Right hindlimb (tissue), 1 donor: Measurements from ENCODE around the gene ARL11.
"Not testable (repeated sequence)": the region's sequence is repeated elsewhere in the genome, so short reads cannot be mapped to it uniquely, and the experiment has no call there.

Source experiments
- DNase-seq: peaks from one replicate; pipeline ENCODE4 v3.0.0-alpha.2; 2018

The ARL11 gene

DNA sequence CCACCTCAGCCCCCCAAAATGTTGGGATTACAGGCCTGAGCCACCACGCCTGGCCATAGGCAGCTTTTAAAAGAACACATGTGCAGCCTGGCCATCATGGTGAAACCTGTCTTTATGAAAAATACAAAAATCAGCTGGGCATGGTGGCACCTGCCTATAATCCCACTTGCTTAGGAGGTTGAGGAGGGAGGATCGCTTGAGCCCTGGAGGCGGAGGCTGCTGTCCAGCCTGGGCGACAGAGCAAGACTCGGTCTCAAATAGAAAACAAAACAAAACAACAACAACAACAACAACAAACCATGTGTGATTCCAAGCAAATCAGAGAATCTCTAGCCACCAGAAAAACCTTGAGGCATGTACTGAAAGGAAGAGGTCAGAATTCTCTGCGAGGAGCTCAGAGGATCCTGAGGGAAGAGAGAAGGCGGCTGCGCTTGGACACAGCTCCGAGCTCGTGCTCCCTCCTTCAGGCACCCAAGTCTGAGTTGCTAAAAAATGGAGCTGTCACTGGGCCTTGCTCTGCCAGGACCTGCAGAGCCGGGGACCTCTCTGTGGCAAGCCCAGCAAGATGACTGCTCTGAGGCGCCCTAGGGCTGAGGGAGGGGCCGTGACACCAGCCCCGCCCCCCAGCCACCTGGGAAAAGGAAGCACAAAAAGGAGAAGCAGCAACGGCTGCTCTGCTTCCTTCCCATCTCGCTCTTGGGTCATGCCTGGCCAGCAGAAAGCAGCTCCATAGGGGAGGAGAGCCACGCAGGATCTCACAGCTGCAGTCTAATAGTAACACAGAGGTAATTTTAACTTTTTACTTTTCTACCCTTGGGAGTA lies at the start of gene ARL11:
Gene ARL11 (plus strand): TSS at position 677 of the 822 bp plus-strand sequence. CDS start 1,941 bp downstream, outside the sequence.
- DNase-seq = peak; percentile 58

DNA sequence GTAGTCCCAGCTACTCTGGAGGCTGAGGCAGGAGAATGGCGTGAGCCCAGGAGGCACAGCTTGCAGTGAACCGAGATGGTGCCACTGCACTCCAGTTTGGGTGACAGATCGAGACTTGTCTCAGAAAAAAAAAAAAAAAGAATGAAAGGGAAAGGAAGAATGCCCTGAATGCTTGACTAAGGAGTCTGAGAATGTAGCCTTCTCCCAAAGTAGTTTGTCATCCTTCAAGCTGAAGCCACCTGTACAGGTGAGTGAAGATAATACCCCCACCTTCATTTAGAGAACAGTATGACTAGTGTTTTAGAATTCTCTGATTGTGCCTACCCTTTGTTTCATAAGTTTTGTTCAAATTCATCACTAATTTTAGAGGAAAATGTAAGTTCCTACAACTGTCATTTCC lies 48.8 kb upstream of the ARL11 start:
- DNase-seq = no peak

DNA sequence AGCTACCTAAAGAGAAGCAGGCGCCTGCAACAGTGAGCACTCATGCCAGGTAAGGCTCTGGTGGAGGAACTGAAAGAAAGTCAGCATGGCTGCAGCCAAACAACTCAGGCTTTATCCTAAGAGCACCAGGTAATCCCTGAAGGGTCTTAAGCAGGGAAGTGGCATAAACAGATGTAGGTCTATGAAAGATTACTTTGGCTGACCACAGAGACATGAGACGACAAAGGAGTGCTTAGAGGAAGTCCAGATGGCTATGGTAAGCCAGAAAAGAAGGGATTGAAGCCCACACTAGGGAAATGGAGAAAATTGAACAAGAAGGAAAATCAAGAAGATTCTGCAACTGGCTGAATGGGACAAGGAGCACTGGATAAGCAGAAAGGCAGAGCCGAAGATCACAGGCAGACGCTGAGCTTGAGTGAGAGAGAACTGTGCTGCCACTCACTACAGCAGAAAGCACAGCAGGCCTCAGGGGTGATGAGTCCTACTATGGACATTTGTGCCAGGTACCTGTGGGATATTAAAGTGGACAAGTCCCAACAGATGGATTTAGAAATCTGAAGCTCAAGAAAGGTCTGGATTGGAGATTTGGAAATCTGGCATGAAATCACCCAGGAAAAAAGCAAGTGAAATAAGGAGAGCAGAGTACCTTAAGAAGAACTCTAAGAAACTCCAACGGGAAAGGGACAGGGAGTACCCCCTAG lies 47.2 kb upstream of the ARL11 start:
- no peak for DNase-seq

DNA sequence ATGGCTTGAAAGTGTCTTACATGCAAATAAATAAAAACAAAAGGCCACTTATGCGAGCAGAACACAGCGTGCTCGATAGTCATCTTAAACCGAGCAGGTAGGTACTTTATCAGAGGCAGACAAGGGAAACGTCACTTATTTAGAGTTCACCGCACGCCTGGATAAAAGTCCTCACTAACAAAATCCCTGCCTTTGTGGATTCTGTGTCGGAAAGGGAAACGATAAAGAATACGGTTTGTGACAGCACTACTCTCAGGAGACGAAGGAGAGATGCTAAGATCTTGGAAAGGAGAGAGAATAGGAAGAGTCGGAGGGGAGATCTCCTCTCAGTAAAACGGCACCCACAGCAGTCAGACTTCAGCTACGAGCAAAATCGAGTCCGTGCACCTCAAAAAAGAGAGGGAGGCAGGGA lies 43.5 kb upstream of the ARL11 start:
- no peak for DNase-seq

DNA sequence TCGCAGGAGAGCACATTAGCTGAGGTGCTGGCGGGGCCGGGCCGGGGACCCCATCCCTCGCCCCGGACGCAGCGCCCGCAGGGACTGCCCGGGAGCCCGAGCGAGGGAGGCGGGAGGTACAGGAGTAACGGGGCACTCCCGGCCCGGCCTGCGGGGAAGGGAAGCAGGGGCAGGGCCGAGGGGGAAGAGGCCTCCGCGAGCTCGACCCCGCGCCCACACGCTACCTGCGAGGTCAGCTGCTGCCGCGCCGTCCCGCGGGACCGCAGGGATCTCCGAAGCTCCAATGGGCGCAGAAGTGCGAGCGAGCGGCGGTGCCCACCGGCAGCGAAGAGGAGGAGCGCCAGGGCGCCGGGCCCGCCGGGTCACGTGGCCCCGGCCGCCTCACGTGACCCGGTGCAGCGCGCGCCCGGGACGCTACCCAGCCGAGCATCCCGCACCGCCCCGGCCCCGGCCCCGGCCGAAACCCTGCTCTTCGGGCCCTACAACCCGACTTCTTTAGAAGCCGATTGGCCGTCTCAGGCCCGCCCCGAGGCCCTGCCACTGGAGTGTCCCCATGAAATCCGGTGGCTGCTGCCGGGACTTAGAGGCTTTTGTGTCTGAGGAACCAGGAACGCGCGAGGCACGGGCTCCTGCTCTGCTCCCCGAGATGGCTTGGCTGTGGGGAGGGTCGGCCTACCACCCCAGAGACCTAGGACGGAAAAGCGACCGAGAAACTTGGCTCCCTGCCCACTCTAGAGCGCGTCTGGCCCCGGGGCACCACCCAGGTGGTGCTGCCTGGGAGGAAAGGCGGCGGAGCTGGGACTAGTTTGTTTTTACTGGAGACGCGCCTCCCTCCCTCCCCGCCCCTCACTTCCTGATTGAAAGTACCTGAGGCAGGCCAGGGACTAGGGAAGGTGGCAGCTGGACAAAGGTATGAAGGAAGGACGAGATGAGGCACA lies 42.8 kb upstream of the ARL11 start, which contains the start of gene RCBTB1:
Gene RCBTB1 (minus strand): TSS at position 339 of the 938 bp plus-strand sequence. CDS start 18,279 bp downstream, outside the sequence.
- peak; percentile 82 for DNase-seq

DNA sequence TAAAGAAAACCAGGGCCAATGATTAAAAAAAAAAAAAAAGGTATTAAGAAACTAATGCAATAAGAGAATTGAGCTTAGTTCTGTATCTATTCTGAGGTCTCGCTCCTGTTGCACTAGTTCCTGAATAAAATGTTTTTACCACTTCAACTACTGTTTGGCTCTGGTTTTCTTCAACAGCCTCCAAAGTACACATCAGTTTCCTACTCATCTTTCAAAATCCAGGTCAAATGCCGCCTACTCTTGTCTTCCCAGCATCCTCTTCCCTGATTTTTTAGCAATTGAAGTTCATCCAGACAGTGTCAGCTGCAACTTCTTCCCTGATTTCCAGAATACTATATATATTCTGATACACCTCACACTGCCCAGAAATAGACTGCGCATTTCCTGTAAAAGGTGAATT lies 41.6 kb upstream of the ARL11 start:
- DNase-seq = no peak

DNA sequence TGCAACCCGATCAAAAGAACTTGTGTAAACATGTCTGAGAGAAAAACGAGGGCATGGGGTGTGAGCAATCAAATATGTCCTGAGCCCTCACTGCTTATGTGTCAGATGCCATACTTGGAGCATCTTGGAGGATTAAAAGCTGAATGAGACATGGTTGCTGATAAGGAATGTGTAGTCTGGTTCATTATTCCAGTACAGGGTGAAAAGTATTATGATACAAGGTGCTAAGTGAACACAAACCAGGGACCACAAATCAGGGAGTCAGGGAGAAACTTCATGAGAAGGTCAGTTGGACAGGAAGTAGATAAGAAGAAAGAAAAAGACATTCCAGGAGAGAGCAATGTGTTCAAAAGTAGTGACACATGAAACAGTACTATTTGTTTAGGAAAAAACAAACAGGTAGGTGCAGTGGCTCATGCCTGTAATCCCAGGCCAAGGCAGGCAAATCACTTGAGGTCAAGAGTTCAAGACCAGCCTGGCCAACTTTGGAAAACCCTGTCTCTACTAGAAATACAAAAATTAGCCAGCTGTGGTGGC lies 40.9 kb upstream of the ARL11 start:
- DNase-seq = no peak

DNA sequence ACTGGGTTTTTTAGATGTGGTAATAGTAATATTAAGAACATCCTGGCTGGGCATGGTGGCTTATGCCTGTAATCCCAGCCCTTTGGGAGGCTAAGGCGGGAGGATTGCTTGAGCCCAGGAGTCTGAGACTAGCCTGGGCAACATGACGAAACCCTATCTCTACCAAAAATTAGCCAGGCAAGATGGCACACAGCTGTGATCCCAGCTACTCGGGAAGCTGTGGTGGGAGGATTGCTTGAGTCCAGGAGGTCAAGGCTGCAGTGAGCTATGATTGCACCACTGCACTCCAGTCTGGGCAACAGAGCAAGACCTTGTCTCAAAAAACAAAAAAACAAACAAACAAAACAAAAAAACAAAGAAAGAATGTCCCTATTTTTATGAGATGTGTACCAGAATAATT lies 37.6 kb upstream of the ARL11 start:
- not testable (repeated sequence) for DNase-seq

DNA sequence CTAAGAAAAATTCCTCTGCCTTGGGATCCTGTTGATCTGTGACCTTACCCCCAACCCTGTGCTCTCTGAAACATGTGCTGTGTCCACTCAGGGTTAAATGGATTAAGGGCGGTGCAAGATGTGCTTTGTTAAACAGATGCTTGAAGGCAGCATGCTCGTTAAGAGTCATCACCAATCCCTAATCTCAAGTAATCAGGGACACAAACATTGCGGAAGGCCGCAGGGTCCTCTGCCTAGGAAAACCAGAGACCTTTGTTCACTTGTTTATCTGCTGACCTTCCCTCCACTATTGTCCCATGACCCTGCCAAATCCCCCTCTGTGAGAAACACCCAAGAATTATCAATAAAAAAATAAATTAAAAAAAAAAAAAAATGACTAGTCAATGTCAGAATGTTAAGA lies 34.4 kb upstream of the ARL11 start:
- not testable (repeated sequence) for DNase-seq

DNA sequence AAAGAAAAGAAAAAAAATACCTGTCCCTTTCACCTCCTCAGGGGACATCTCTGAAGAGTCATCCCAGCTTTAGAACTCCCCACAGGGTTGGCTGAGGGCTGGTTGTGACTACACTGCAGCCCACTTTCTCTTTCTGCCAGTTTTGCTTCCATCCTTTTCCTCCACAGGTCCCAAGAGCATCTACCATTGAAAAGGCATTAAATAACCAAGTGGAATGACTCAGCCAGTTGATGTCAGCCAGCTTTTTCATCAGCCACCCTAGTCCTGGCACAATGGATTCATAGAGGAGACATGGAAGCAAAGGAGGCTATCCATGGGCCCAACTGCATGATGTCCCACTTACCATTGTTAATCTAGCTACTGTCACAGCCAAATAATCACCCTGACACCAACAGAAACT lies 33.7 kb upstream of the ARL11 start:
- no peak for DNase-seq

DNA sequence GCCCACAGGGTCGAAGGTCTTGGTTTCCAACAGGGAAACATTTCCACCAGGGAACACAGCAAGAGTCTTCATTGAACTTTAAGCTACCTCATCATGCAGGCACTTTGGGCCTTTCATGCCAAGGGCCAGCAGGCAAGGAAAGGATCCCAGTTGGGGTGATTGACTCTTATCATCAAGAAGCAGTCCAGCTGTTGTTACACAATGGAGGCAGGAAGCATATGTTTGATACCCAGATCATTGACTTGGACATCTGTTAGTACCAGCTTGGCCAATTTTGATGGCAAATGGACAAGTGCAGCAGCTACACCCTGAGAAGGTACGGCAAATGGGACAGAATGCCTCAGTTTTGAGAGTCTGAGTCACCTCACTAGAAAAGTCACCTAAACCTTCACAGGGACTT lies 32.1 kb upstream of the ARL11 start:
- DNase-seq = no peak

DNA sequence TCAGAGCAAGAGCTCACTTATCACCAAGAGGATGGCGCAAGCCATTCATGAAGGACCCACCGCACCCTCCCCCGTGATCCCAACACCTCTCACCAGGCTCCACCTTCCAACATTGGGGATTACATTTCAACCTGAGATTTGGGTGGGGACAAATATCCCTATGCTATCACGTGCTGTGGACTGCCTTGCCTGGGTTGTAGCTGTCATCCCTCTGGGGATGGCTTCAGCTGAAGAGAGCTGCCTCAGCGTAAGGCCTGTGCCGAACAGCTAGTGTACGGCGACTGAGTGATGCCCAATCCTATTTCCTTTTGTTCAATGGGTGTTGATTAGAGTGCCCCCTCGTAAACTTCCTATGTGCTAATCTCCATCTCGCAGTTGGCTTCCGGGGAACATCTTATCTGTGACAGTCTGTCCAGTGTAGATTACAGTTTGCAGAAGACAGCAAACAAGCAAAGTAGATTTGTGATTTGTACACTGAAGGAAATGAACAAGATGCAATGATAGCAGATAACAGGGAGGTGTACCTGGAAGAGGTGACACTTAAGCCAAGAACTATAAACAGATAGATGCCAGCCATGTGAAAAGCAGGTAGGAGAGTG lies 31.2 kb upstream of the ARL11 start:
- DNase-seq = no peak

DNA sequence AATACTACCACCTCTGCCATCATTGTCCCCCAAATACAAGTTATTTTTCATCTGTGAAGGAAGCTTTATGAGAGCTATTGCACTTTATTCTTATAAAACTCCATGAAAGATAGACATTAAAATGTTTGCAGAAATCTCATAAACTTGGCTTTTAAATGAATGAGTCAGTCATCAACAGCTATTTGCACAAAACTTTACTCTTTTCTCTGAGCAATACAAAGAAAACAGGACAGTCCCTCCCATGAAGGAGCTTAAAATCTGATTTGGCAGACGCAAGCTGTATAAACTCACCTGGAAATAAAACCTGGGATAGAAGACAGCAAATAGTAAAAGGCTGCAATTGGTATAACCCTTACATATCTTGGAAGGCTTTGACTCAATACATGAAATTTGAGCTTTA lies 26.3 kb upstream of the ARL11 start:
- DNase-seq = no peak

DNA sequence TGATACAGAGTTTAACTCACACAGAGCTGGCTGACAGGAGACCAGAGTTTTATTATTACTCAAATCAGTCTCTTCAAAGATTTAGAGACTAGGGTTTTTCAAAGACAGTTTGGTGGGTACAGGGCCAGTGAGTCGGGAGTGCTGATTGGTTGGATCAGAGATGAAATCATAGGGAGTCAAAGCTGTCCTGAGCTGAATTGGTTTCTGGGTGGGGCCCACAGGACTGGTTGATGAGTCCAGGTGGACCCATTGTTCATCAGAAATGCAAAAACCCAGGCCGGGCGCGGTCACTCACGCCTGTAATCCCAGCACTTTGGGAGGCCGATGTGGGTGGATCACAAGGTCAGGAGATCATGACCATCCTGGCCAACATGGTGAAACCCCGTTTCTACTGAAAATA lies 25.7 kb upstream of the ARL11 start:
- not testable (repeated sequence) for DNase-seq

DNA sequence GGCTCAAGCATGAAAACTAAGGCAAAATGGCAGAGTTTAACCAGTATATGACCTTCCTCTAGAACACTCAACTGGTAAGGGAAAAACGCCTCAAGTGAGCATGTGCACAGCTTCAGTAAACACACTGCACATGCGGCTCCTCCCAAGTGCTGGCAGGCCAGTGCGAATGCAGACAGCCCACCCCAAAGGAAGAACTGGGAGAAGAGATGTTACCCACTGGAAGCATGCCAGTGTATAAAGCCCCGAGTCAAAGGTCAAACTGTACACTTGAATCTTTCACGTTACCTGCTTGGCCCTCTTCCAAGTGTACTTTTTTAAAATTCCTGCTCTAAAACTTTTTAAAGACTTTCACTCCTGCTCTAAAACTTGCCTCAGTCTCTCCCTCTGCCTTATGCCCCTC lies 23.7 kb upstream of the ARL11 start:
- no peak for DNase-seq

DNA sequence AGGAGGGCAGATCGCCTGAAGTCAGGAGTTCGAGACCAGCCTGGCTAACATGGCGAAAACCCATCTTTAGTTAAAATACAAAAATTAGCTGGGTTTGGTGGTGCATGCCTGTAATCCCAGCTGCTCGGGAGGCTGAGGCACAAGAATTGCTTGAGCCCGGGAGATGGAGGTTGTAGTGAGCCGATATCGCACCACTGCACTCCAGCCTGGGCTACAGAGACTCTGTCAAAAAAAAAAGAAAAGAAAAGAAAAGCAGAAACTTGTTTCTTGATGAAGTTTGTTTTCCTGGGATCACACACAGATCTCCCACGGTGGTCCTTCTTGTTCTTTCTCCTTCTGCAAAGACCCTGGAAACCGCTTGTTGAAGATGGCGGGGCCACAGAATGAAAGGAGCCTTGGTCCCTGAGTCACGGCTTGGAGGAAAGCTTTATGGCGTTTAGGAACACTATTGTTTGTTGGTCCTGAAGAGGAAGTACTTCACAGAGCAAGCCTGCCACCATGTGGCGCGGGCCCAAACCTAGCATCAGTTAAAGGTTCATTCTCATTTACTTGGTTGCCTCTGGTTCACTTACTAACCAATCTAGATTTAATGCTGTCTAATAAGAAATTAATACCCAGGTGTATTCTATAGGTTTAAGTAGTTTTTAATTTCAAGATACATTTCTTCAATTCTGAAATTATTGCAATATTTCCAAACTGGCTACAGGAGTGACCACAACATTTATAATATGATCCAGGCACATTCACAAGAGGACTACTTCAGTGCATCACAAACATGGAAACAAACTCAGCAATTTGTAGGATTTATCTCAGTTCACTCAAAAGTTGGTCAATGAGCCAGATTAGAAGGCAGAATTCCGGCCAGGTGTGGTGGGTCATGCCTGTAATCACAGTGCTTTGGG lies 21.3 kb upstream of the ARL11 start:
- peak; percentile 87 for DNase-seq

DNA sequence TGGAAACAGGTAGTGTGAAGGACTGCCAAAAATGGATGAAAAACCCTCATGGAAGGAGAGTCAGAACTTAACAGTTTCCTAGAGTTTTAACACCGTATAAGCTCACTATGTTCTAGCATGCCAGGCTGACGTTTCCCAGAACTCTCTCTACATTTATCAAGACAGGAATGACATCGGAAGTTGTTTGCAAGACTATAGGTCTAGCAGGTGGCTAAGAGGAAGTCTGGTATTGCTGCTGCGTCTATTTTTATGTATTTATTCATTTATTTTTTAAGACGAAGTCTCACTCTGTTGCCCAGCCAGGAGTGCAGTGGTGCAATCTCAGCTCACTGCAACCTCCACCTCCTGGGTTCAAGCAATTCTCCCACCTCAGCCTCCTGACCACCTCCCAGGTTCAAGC lies 20.5 kb upstream of the ARL11 start:
- no peak for DNase-seq

DNA sequence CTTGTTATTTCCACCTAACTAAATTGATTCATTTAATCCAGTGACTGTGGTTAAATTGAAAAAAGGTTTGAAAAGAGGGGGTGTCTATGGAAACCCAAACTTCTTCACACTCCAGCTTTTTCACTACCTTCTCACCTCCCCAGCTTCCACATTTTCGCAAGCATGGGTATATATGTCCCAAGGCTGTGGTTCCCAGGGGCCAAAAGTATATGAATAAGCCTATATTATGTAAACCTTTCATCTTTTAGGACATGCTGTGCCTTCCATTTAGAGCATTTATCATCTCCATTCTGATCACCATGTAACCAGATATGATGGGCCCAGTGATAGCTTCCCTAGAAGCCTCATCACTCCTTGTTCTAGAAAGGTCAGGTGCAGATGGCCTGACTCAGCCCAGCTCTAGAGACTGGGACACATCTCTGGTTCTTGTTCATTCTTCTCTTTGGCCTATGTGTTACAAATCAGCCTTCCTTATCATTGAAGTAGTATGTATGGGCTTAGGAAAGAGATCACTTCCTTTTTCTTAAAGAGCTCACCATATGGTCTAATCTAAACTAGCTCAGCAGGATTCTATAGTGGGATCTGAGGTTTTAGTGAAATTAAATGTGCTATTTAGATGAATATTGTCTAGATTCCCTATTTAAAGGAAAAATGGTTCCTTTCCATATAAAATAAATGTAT lies 19.5 kb upstream of the ARL11 start:
- no peak for DNase-seq

DNA sequence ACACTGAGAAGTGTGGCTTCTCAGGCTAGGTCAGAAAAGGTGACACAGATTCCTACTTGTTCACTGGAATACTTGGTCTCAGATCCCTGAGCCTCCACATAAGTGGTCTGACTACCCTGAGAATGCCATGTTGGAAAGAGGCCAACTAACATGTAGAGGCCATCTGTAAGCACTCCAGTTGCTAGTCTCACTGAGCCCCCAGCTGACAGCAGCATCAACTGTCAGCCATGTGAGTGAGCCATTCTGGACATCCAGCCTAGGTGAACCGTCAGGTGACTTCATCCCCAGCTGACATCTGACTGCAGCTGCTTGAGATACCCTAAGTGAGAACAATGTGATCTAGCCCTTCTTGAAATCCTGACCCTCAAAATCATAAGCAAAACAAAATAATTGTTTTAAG lies 18.1 kb upstream of the ARL11 start:
- no peak for DNase-seq

DNA sequence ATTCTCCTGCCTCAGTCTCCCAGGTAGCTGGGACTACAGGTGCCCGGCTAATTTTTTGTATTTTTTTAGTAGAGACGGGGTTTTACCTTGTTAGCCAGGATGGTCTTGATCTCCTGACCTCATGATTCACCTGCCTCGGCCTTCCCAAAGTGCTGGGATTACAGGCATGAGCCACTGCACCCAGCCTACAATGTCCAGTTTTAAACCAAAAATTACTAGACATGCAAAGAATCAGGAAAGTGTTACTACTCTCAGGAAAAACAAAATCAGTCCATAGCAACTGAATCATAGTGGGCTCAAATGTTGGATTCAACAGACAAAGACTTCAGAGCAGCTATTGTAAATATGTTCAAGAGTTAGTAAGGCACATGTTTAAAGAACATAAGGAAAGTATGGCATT lies 16.3 kb upstream of the ARL11 start:
- DNase-seq = not testable (repeated sequence)
